SK-N-MC (cell line): ENCODE measurements around the gene NUDC.
"Not testable (repeated sequence)": the region's sequence is repeated elsewhere in the genome, so short reads cannot be mapped to it uniquely, and the experiment has no call there.

Source experiments
- EZH2 ChIP-seq: fragments of 200-600 bp; sonication (generic); IDR thresholded peaks from one replicate; pipeline ENCODE4 v1.6.1; 2017; ENCODE audit warnings: antibody characterized with exemption
- POLR2AphosphoS5 ChIP-seq: IDR thresholded peaks from 2 replicates; pipeline ENCODE4 v1.6.1; 2012; ENCODE audit warnings: mild to moderate bottlenecking, low read depth, low read length, borderline replicate concordance

DNA sequence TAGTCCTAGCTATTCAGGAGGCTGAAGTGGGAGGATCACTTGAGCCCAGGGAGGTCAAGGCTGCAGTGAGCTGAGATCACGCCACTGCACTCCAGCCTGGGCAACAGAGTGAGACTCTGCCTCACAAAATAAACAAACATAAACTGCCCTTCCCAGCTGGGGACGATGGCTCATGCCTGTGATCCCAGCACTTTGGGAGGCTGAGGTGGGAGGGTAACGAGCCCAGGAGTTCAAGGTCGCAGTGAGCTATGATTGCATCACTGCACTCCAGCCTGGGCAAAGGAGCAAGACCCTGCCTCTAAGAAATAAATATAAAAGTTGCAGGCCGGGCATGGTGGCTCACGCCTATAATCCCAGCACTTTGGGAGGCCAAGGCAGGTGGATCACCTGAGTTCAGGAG, 39.9 kb upstream of the NUDC start:
- TF ChIP-seq POLR2AphosphoS5, EZH2: not testable (repeated sequence)
